HG03354 (cell line): ENCODE results near the gene TFCP2L1.
"Not testable (repeated sequence)": the region's sequence is repeated elsewhere in the genome, so short reads cannot be mapped to it uniquely, and the experiment has no call there.

ENCODE experiments used
- ATAC-seq: cut with Tn5 transposase; IDR thresholded peaks from one replicate; pipeline ENCODE4 v1.9.1; 2021; ENCODE audit warnings: mild to moderate bottlenecking; ENCODE audit not compliant: unreplicated experiment, poor library complexity, severe bottlenecking

Gene TFCP2L1

GRCh38 chr2:121284463-121285449 lies at the start of gene TFCP2L1:
Gene TFCP2L1, minus strand, starts transcription at chr2:121285202. Its CDS starts 93 bp downstream, at chr2:121285109.
- ATAC-seq: peak; percentile 80

- peak; percentile 80 for ATAC-seq
Observed at GRCh38 chr2:121333834-121334558, 49.0 kb upstream of the TFCP2L1 start.

- no peak for ATAC-seq
Observed at GRCh38 chr2:121333231-121333630, 48.2 kb upstream of the TFCP2L1 start.

GRCh38 chr2:121331324-121331723 lies 46.3 kb upstream of the TFCP2L1 start:
- ATAC-seq: not testable (repeated sequence)

- ATAC-seq: no peak
Observed at GRCh38 chr2:121330921-121331320, 45.9 kb upstream of the TFCP2L1 start.

- no peak for ATAC-seq
Observed at GRCh38 chr2:121329786-121330185, 44.8 kb upstream of the TFCP2L1 start.

GRCh38 chr2:121326628-121327027 lies 41.6 kb upstream of the TFCP2L1 start:
- ATAC-seq: no peak

- ATAC-seq: no peak
Observed at GRCh38 chr2:121324601-121325000, 39.6 kb upstream of the TFCP2L1 start.

- no peak for ATAC-seq
Observed at GRCh38 chr2:121321476-121321875, 36.5 kb upstream of the TFCP2L1 start.

GRCh38 chr2:121319941-121320340 lies 34.9 kb upstream of the TFCP2L1 start:
- ATAC-seq: no peak

- ATAC-seq: no peak
Observed at GRCh38 chr2:121316986-121317385, 32.0 kb upstream of the TFCP2L1 start.

GRCh38 chr2:121313701-121314100 lies 28.7 kb upstream of the TFCP2L1 start:
- ATAC-seq: not testable (repeated sequence)

- peak; percentile 76 for ATAC-seq
Observed at GRCh38 chr2:121309801-121310200, 24.8 kb upstream of the TFCP2L1 start.

- no peak for ATAC-seq
Observed at GRCh38 chr2:121309323-121309722, 24.3 kb upstream of the TFCP2L1 start.

- ATAC-seq: no peak
Observed at GRCh38 chr2:121307048-121307447, 22.0 kb upstream of the TFCP2L1 start.

GRCh38 chr2:121304941-121305340 lies 19.9 kb upstream of the TFCP2L1 start:
- no peak for ATAC-seq

- no peak for ATAC-seq
Observed at GRCh38 chr2:121303531-121304263, 18.7 kb upstream of the TFCP2L1 start.

GRCh38 chr2:121301190-121301589 lies 16.2 kb upstream of the TFCP2L1 start:
- not testable (repeated sequence) for ATAC-seq

GRCh38 chr2:121298476-121298875 lies 13.5 kb upstream of the TFCP2L1 start:
- no peak for ATAC-seq

GRCh38 chr2:121297866-121298265 lies 12.9 kb upstream of the TFCP2L1 start:
- not testable (repeated sequence) for ATAC-seq
